GM18951 (cell line): ENCODE measurements around the gene MAMLD1.

Experiments
- POLR2A ChIP-seq: IDR thresholded peaks from 4 replicates; pipeline ENCODE4 v1.6.1; 2011; ENCODE audit warnings: mild to moderate bottlenecking; ENCODE audit not compliant: insufficient read length, insufficient read depth; ENCODE audit errors: extremely low read depth
- in situ Hi-C: fragments of 300-500 bp; cut with MboI; formaldehyde crosslinking; loops from one replicate; pipeline ENCODE4 v1.12.0; 2022; ENCODE audit warnings: low sequenced_read_pairs, mixed read lengths, inconsistent platforms; ENCODE audit not compliant: unreplicated experiment

Gene MAMLD1

GRCh38 chrX:150508018-150508417 lies 144.9 kb downstream of the MAMLD1 start:
- in situ Hi-C loops = no loop called here
- no peak for TF ChIP-seq POLR2A

DNA sequence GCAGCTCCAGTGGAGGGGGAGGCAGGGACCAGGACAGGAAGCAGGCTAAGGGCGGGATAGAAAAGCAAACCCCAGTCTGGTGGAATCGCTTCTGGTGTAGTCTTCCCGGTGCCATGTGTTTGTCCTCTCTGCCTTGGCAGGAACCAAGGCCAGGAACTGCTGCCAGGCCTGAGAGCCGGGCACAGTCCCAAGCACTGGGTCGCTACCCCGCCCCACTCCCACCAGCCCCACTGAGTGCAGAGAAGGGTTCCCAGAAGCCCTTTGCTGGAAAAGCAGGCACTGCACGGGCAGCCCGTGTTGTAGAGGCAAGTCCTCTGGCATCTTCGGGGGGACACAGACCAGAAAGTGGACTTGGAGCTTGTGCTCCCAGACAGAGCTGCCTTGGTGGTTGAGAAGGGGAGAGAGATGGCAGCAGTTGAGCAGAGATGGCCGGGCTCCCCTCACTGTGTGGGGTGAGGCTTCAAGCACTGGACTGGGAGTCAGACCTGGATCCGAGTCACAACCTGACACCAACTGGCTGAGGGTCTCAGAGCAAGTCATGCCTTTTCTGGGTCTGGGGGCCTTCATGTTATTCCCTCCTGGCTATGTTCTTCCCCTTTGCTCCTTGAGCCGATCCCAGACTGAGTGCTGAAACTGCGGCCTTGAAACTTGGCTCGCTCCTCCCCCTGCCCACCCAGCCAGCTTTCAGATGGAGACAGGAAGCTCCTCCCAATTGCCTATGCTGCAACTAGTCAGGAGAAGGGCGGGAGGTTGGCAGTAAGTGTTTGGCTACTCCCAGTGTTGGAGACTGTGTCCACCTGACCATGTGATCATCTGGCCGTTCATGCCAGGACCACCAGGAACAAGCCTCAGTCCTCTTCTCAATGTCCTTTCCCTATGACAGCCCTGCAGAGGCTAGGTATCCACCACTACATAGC lies 145.6 kb downstream of the MAMLD1 start:
- TF ChIP-seq POLR2A = no peak
- in situ Hi-C loops = no loop called here

GRCh38 chrX:150509703-150510102 lies 146.6 kb downstream of the MAMLD1 start:
- in situ Hi-C loops = no loop called here
- no peak for TF ChIP-seq POLR2A

GRCh38 chrX:150512461-150512901 lies 149.4 kb downstream of the MAMLD1 start:
- no peak for TF ChIP-seq POLR2A
- in situ Hi-C loops = no loop called here

DNA sequence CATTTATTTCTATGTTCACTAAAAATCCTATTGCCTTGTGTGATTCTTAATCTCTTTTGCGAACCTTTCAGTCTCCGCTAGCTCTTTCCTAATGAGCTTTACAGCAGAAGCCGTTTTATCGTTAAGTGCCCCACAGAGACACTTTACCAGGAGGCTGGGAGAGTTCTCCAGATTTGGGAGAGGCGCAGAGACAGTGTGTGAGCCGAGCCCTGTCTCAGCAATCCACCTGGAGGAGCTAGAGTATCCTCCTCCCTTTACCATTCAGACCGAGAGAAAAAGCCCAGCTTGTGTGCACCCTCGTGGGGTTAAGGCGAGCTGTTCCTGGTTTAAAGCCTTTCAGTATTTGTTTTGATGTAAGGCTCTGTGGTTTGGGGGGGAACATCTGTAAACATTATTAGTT lies 150.4 kb downstream of the MAMLD1 start:
- in situ Hi-C loops = no loop called here
- no peak for TF ChIP-seq POLR2A

DNA sequence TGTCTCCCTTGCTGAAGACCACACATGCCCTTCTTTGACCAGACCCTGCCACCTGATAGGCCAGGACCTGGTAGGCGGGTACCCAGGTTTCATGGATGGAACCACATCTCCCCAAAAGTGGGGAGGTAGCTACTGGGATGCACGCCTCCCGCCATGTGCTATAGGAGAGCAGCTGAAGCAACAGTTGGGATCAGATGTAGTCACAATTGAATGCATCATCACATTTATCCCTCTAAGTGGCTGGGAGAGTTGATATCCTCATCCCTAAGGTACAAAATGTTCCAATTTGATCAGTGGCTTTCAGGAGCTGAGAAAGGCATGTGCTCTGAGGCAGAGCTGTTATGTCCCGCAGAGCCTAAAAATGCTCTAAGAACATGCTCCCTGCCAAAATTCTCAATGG lies 151.3 kb downstream of the MAMLD1 start:
- TF ChIP-seq POLR2A = no peak
- in situ Hi-C loops = no loop called here

GRCh38 chrX:150515801-150516200 lies 152.7 kb downstream of the MAMLD1 start:
- in situ Hi-C loops = no loop called here
- no peak for TF ChIP-seq POLR2A

DNA sequence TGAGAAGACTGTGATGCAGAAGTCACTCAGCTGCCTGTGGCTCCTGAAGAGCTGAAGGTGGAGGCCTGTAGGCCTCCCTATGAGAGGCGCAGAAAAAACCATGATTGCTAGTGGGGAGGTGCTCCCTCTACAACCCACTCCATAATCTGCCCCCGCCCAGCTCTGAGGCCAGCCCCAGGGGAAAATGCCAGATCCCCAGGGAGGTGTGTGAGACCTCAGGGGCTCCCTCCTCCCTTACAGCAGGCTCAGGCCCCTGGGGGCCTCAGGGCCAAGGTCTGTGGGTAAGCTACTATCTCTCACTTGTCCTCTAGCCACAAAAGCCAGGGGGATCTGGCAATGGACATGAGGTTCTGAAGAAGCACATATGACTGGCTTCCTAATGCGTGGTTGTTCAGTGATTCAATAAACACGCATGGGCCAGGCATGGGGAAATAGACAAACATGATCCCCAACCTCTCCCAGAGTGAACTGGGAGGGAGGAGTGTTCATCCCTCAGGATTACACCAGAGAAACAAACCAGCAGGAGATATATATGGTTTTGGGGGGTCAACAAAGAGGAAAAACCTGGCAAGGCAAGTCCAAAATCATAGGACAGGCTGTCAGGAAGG lies 154.3 kb downstream of the MAMLD1 start:
- TF ChIP-seq POLR2A = no peak
- in situ Hi-C loops = no loop called here

DNA sequence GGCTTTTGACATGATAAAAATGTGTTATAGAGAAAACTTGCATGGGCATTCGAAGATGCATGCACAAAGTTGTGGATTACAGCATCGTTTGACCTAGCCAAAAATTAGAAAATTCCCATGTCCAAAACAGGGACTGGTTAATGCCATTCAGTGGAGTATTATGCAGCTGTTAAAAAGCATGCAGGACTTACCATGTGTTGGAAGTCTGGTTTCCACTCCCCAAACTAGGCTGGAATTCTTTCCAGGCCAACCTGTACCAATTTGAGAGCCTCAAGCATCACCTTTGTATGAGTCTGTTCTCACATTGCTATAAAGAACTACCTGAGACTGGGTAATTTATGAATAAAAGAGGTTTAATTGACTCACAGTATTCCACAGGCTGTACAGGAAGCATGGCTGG lies 159.4 kb downstream of the MAMLD1 start:
- in situ Hi-C loops = no loop called here
- TF ChIP-seq POLR2A = no peak

- in situ Hi-C loops = no loop called here
- TF ChIP-seq POLR2A = no peak
Observed at GRCh38 chrX:150525061-150525919, 162.2 kb downstream of the MAMLD1 start.

- in situ Hi-C loops = no loop called here
- TF ChIP-seq POLR2A = no peak
Observed at GRCh38 chrX:150526692-150527091, 163.6 kb downstream of the MAMLD1 start.

DNA sequence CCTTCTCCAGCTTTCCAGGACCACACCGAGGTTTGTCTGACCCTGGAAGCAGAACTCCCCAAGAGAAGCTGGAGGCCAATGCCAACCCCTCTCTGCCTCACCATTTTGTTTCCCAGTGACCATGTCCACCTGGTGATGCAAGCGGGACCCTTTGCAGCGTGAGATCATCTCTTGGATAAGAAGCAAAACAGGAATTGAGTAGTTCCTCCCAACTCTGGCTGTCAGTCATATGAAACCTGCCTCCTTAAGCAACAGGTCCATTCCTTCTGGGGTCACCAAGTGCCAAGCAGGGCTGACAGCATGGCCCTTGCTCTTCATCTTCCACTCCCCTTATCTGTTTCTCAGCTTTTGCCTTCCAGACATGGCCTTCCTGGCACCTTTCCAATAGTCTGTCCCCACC lies 164.0 kb downstream of the MAMLD1 start:
- in situ Hi-C loops = no loop called here
- no peak for TF ChIP-seq POLR2A

- in situ Hi-C loops = no loop called here
- TF ChIP-seq POLR2A = no peak
Observed at GRCh38 chrX:150529587-150529986, 166.5 kb downstream of the MAMLD1 start.
